GM13976 (cell line): ENCODE measurements around the gene PDCD6IP.
"Not testable (repeated sequence)": the region's sequence is repeated elsewhere in the genome, so short reads cannot be mapped to it uniquely, and the experiment has no call there.

Experiments
- DNase-seq: peaks from one replicate; pipeline ENCODE4 v3.0.0; 2012; ENCODE audit warnings: low spot score
- CTCF ChIP-seq: IDR thresholded peaks from 2 replicates; pipeline ENCODE4 v1.5.1; 2012; ENCODE audit warnings: borderline replicate concordance, mild to moderate bottlenecking; ENCODE audit not compliant: insufficient read depth; ENCODE audit errors: extremely low read depth, missing control alignments, control extremely low read depth
- in situ Hi-C: fragments of 300-500 bp; cut with MboI; formaldehyde crosslinking; loops from one replicate; pipeline ENCODE4 v1.12.0; 2022; ENCODE audit warnings: low sequenced_read_pairs, mixed read lengths, inconsistent platforms; ENCODE audit not compliant: unreplicated experiment

PDCD6IP gene

GRCh38 chr3:33826688-33827087 lies 28.3 kb downstream of the PDCD6IP start:
- in situ Hi-C loops = no loop called here
- no peak for DNase-seq
- TF ChIP-seq CTCF = no peak

GRCh38 chr3:33829720-33830119 lies 31.3 kb downstream of the PDCD6IP start:
- in situ Hi-C loops = no loop called here
- no peak for TF ChIP-seq CTCF
- DNase-seq = no peak

- DNase-seq = no peak
- in situ Hi-C loops = no loop called here
- TF ChIP-seq CTCF = no peak
These were observed 32.6 kb downstream of the PDCD6IP start for GRCh38 chr3:33831053-33831452.

- in situ Hi-C loops = no loop called here
- no peak for DNase-seq
- TF ChIP-seq CTCF = no peak
These were observed 35.1 kb downstream of the PDCD6IP start for GRCh38 chr3:33833408-33834095.

- no peak for DNase-seq
- TF ChIP-seq CTCF = no peak
- in situ Hi-C loops = no loop called here
These were observed 35.6 kb downstream of the PDCD6IP start for GRCh38 chr3:33834096-33834453.

GRCh38 chr3:33837182-33837581 lies 38.8 kb downstream of the PDCD6IP start:
- DNase-seq, in situ Hi-C loops: not testable (repeated sequence)

- no peak for TF ChIP-seq CTCF
- in situ Hi-C loops = no loop called here
- DNase-seq = no peak
These were observed 40.9 kb downstream of the PDCD6IP start for GRCh38 chr3:33839283-33839682.
